Cardiac septum (tissue), 1 donor: ENCODE results near the gene PLCG2. TPM values are rescaled to one million over a fixed set of nuclear protein-coding genes. Genes with fewer than 3 reads are reported as not detected.
"Not testable (repeated sequence)": the region's sequence is repeated elsewhere in the genome, so short reads cannot be mapped to it uniquely, and the experiment has no call there.

Experiments used
- DNase-seq: peaks from one replicate; pipeline ENCODE4 v3.0.0-alpha.2; 2020; ENCODE audit warnings: low spot score
- intact Hi-C: fragments of 100-400 bp; cut with DNase I; formaldehyde crosslinking; loops from one replicate; pipeline ENCODE4 v1.14.0; 2022
- total RNA-seq: library from RNA; stranded (reverse); fragmentation: NEBNext Ultra II Directional; extraction: Animal tissue kit (Norgen Biotek cat#: 25700); gene quantifications from one replicate; pipeline ENCODE4 v1.2.1, GENCODE V29; 2021
- donor health status: DM: no; HTN: no; CAD: no.

Gene PLCG2
- total RNA-seq, 1 donor from 2014 or later = 8.5 TPM

- intact Hi-C loops = no loop called here
Measured at GRCh38 chr16:81945665-81946064, 166.6 kb downstream of the PLCG2 start.

GRCh38 chr16:81946206-81946605 lies 167.1 kb downstream of the PLCG2 start:
- intact Hi-C loops = no loop called here
- no peak for DNase-seq

More at GRCh38 chr16:81945665-81946064, 166.6 kb downstream of the PLCG2 start:
- no peak for DNase-seq

GRCh38 chr16:81951564-81951963 lies 172.5 kb downstream of the PLCG2 start:
- intact Hi-C loops = no loop called here
- DNase-seq = no peak

GRCh38 chr16:81956213-81956948 lies 177.3 kb downstream of the PLCG2 start:
- intact Hi-C loops = no loop called here
- DNase-seq = no peak

- no peak for DNase-seq
- intact Hi-C loops = no loop called here
Measured at GRCh38 chr16:81964808-81965207, 185.7 kb downstream of the PLCG2 start.

GRCh38 chr16:81967358-81967757 lies 188.3 kb downstream of the PLCG2 start:
- intact Hi-C loops = no loop called here
- no peak for DNase-seq

GRCh38 chr16:81971853-81972252 lies 192.8 kb downstream of the PLCG2 start:
- DNase-seq = no peak
- intact Hi-C loops = no loop called here

- DNase-seq = no peak
- intact Hi-C loops = no loop called here
Measured at GRCh38 chr16:81973737-81974136, 194.6 kb downstream of the PLCG2 start.

- intact Hi-C loops = no loop called here
- no peak for DNase-seq
Measured at GRCh38 chr16:81975637-81976036, 196.5 kb downstream of the PLCG2 start.

GRCh38 chr16:81977335-81977942 lies 198.3 kb downstream of the PLCG2 start:
- intact Hi-C loops, DNase-seq: not testable (repeated sequence)

GRCh38 chr16:81987121-81987520 lies 208.0 kb downstream of the PLCG2 start:
- DNase-seq = no peak
- intact Hi-C loops = no loop called here

- intact Hi-C loops = no loop called here
- DNase-seq = no peak
Measured at GRCh38 chr16:81987706-81988105, 208.6 kb downstream of the PLCG2 start.

- intact Hi-C loops = no loop called here
Measured at GRCh38 chr16:81992859-81993258, 213.8 kb downstream of the PLCG2 start.

GRCh38 chr16:81994485-81994884 lies 215.4 kb downstream of the PLCG2 start:
- no peak for DNase-seq
- intact Hi-C loops = no loop called here

More at GRCh38 chr16:81992859-81993258, 213.8 kb downstream of the PLCG2 start:
- DNase-seq = no peak

GRCh38 chr16:81995651-81996050 lies 216.6 kb downstream of the PLCG2 start:
- no peak for DNase-seq
- intact Hi-C loops = no loop called here

- intact Hi-C loops = no loop called here
- no peak for DNase-seq
Measured at GRCh38 chr16:81996664-81997509, 217.8 kb downstream of the PLCG2 start.

GRCh38 chr16:81997738-81998137 lies 218.6 kb downstream of the PLCG2 start:
- DNase-seq = no peak
- intact Hi-C loops = no loop called here

GRCh38 chr16:82002831-82003230 lies 223.7 kb downstream of the PLCG2 start:
- intact Hi-C loops = no loop called here
- DNase-seq = no peak

- intact Hi-C loops = no loop called here
- no peak for DNase-seq
Measured at GRCh38 chr16:82004601-82005000, 225.5 kb downstream of the PLCG2 start.

- no peak for DNase-seq
- intact Hi-C loops = no loop called here
Measured at GRCh38 chr16:82005027-82005830, 226.1 kb downstream of the PLCG2 start.
